Esophagus squamous epithelium (tissue), 5 donors: ENCODE data around the gene DCTN1. TPM values are rescaled to one million over a fixed set of nuclear protein-coding genes. Genes with fewer than 3 reads are reported as not detected.
A peak's percentile ranks its signal among the peaks of the same experiment; 100 is the strongest.

Experiments used
- DNase-seq: peaks from one replicate; lab custom pipeline; 2025; lab: John Stamatoyannopoulos, UW
- H3K27ac ChIP-seq, 4 donors: fragments of 200-600 bp; sonication (generic); one replicate each; pipeline ENCODE4 v1.5.1; 2016 to 2019; ENCODE audit warnings: mild to moderate bottlenecking in 1 of 4
- H3K27me3 ChIP-seq, 4 donors: fragments of 200-600 bp; sonication (generic); 1 replicate in 3 of 4; 2 replicates in 1 of 4; pipeline versions ENCODE4 v1.5.1 to v1.6.0; 2017 to 2021; ENCODE audit warnings: antibody characterized with exemption in 1 of 4
- H3K36me3 ChIP-seq, 3 donors: fragments of 200-600 bp; sonication (generic); one replicate each; pipeline ENCODE4 v1.5.1; 2016 to 2019
- H3K4me1 ChIP-seq, 3 donors: fragments of 200-600 bp; sonication (generic); one replicate each; pipeline ENCODE4 v1.5.1; 2017 to 2019
- H3K4me3 ChIP-seq, 4 donors: fragments of 200-600 bp; sonication (generic); 1 replicate in 3 of 4; 2 replicates in 1 of 4; pipeline ENCODE4 v1.5.1; 2016 to 2019; ENCODE audit warnings: mild to moderate bottlenecking in 2 of 4, moderate library complexity in 1 of 4
- H3K9me3 ChIP-seq, 3 donors: fragments of 200-600 bp; sonication (generic); one replicate each; pipeline ENCODE4 v1.5.1; 2016 to 2019
- CTCF ChIP-seq, 6 experiments: fragments of 450-650 bp in 4 of 6; fragments of 200-600 bp in 2 of 6; sonication (generic) in 2 of 6; IDR thresholded peaks; one replicate each; pipeline ENCODE4 v1.5.1; 2016 to 2019; ENCODE audit warnings: antibody characterized with exemption in 6 of 6, mild to moderate bottlenecking in 4 of 6, moderate library complexity in 4 of 6
- POLR2A ChIP-seq, 4 donors: fragments of 450-650 bp; IDR thresholded peaks; one replicate each; pipeline ENCODE4 v1.6.1; 2017; ENCODE audit warnings: antibody characterized with exemption in 4 of 4, mild to moderate bottlenecking in 4 of 4, moderate library complexity in 3 of 4
- WGBS, 2 donors: methylation state at CpG; one replicate each; pipeline ENCODE4 v1.1.5; 2018; 5-methylcytosine and 5-hydroxymethylcytosine counted together
- intact Hi-C: fragments of 100-400 bp; cut with DNase I; formaldehyde crosslinking; loops from one replicate; pipeline ENCODE4 v1.15.0; 2022
- total RNA-seq, 4 donors: library from RNA; depleted of rRNA; stranded (reverse); fragments of >200 nt; gene quantifications; one replicate each; pipeline ENCODE4 v1.1.0, GENCODE V29; 2016
- donor health status: DM: yes; HTN: yes; CAD: no.

Gene DCTN1
- total RNA-seq, 4 donors from 2014 or later, result 67.1 to 80.1 (median 75.0) TPM

GRCh38 chr2:74417763-74418162 is 37.7 kb upstream of the DCTN1 start:
- no peak for TF ChIP-seq CTCF (IDR thresholded peaks at IDR 0.05)
- no peak for TF ChIP-seq POLR2A (IDR thresholded peaks at IDR 0.05)
- WGBS, 2 donors, result 88 to 90% methylated on average over 4 to 6 of the region's 6 CpGs
- intact Hi-C loops, result no loop called here
- Histone ChIP-seq H3K36me3 (no peaks in the 10 kb centered on the region), H3K27ac (no peak overlapping the region), H3K27me3 (peaks cover 0 to 29% (median 0%) of the 10 kb centered on the region in 4 donors), H3K4me1 (peaks cover 28 to 55% (median 30%) of the 10 kb centered on the region in 3 donors), H3K9me3 (no peaks in the 10 kb centered on the region), H3K4me3 (no peak overlapping the region)
- no peak for DNase-seq

GRCh38 chr2:74417197-74417596 is 37.1 kb upstream of the DCTN1 start:
- DNase-seq, result no peak
- WGBS, 2 donors, result 69 to 80% methylated on average over 3 of the region's 3 CpGs
- H3K9me3 ChIP-seq, result no peaks in the 10 kb centered on the region
- no peak overlapping the region for H3K27ac ChIP-seq
- TF ChIP-seq CTCF (IDR thresholded peaks at IDR 0.05) (no peak), POLR2A (IDR thresholded peaks at IDR 0.05) (no peak)
- H3K27me3 ChIP-seq, result peaks cover 0 to 29% (median 0%) of the 10 kb centered on the region in 4 donors
- no peaks in the 10 kb centered on the region for H3K36me3 ChIP-seq
- H3K4me1 ChIP-seq, result peaks cover 26 to 51% (median 28%) of the 10 kb centered on the region in 3 donors
- intact Hi-C loops, result no loop called here
- H3K4me3 ChIP-seq, result no peak overlapping the region

- Histone ChIP-seq H3K9me3 (no peaks in the 10 kb centered on the region), H3K36me3 (no peaks in the 10 kb centered on the region), H3K4me1 (peaks cover 24 to 47% (median 26%) of the 10 kb centered on the region in 3 donors), H3K27ac (no peak overlapping the region), H3K4me3 (no peak overlapping the region), H3K27me3 (peaks cover 0 to 29% (median 0%) of the 10 kb centered on the region in 4 donors)
- no peak for TF ChIP-seq POLR2A (IDR thresholded peaks at IDR 0.05)
- TF ChIP-seq CTCF (IDR thresholded peaks at IDR 0.05), result no peak
- DNase-seq, result no peak
- WGBS, 2 donors, result 77 to 80% methylated on average over 1 to 3 of the region's 3 CpGs
- intact Hi-C loops, result no loop called here
These were observed 36.7 kb upstream of the DCTN1 start for GRCh38 chr2:74416778-74417177.

- no peak for DNase-seq
- 63 to 77% methylated on average over 15 to 23 of the region's 35 CpGs for WGBS, 2 donors
- Histone ChIP-seq H3K27me3 (peaks cover 0 to 25% (median 0%) of the 10 kb centered on the region in 4 donors), H3K36me3 (no peaks in the 10 kb centered on the region), H3K4me1 (peaks cover 20 to 38% (median 22%) of the 10 kb centered on the region in 3 donors), H3K27ac (peak overlapping the region in 3 of 4 donors; percentile 5 to 54 (median 43)), H3K4me3 (peak overlapping the region; percentile 33 to 74 (median 50)), H3K9me3 (no peaks in the 10 kb centered on the region)
- intact Hi-C loops, result no loop called here
- TF ChIP-seq CTCF (IDR thresholded peaks at IDR 0.05) (no peak), POLR2A (IDR thresholded peaks at IDR 0.05) (no peak)
These were observed 35.8 kb upstream of the DCTN1 start for GRCh38 chr2:74415762-74416395.
